ENCODE data around the gene KCNAB1.

KCNAB1 gene

GRCh38 chr3:156431334-156432124, 311.2 kb downstream of the KCNAB1 start:
- Histone ChIP-seq H3K27me3 (ENCODE audit: insufficient read depth, low read length, poor library complexity, severe bottlenecking) (no peaks in the 10 kb centered on the region), H3K9me2 (replicated peaks; ENCODE audit: low read depth, low read length) (no peaks in the 10 kb centered on the region), H3K4me3 (ENCODE audit: low read length, poor library complexity, severe bottlenecking) (no peak overlapping the region), H3K4me2 (ENCODE audit: low read depth, low read length, poor library complexity, severe bottlenecking) (no peak overlapping the region), H3K9me3 (ENCODE audit: insufficient read depth, low read depth, low read length) (no peaks in the 10 kb centered on the region), H3K4me1 (ENCODE audit: insufficient read depth, low read length, poor library complexity, severe bottlenecking) (no peaks in the 10 kb centered on the region), H2AFZ (ENCODE audit: low read length) (no peak overlapping the region), H3K36me3 (ENCODE audit: insufficient read depth, low read length) (no peaks in the 10 kb centered on the region), H4K20me1 (ENCODE audit: insufficient read depth, low read length, poor library complexity, severe bottlenecking) (no peaks in the 10 kb centered on the region), H3K79me2 (ENCODE audit: insufficient read depth, low read length) (no peaks in the 10 kb centered on the region), H3K9ac (ENCODE audit: low read depth, low read length, poor library complexity, severe bottlenecking) (no peak overlapping the region), H3F3A (ENCODE audit: low read depth) (no peaks in the 10 kb centered on the region)
- TF ChIP-seq CTCF (conservative IDR thresholded peaks at IDR 0.05; ENCODE audit: low read length) (no peak), EZH2phosphoT487 (IDR thresholded peaks at IDR 0.05; ENCODE audit: borderline replicate concordance) (no peak)

- Histone ChIP-seq H4K20me1 (ENCODE audit: insufficient read depth, low read length, poor library complexity, severe bottlenecking) (no peaks in the 10 kb centered on the region), H3K4me1 (ENCODE audit: insufficient read depth, low read length, poor library complexity, severe bottlenecking) (no peaks in the 10 kb centered on the region), H3K9me2 (replicated peaks; ENCODE audit: low read depth, low read length) (no peaks in the 10 kb centered on the region), H3K79me2 (ENCODE audit: insufficient read depth, low read length) (no peaks in the 10 kb centered on the region), H3K36me3 (ENCODE audit: insufficient read depth, low read length) (no peaks in the 10 kb centered on the region), H3K9ac (ENCODE audit: low read depth, low read length, poor library complexity, severe bottlenecking) (no peak overlapping the region), H3K9me3 (ENCODE audit: insufficient read depth, low read depth, low read length) (no peaks in the 10 kb centered on the region), H2AFZ (ENCODE audit: low read length) (no peak overlapping the region), H3K27me3 (ENCODE audit: insufficient read depth, low read length, poor library complexity, severe bottlenecking) (no peaks in the 10 kb centered on the region), H3K4me3 (ENCODE audit: low read length, poor library complexity, severe bottlenecking) (no peak overlapping the region), H3K4me2 (ENCODE audit: low read depth, low read length, poor library complexity, severe bottlenecking) (no peak overlapping the region), H3F3A (ENCODE audit: low read depth) (no peaks in the 10 kb centered on the region)
- TF ChIP-seq EZH2phosphoT487 (IDR thresholded peaks at IDR 0.05; ENCODE audit: borderline replicate concordance) (no peak), CTCF (conservative IDR thresholded peaks at IDR 0.05; ENCODE audit: low read length) (no peak)
Observed at GRCh38 chr3:156432563-156432962, 312.2 kb downstream of the KCNAB1 start.

GRCh38 chr3:156433138-156433537, 312.8 kb downstream of the KCNAB1 start:
- Histone ChIP-seq H3K27me3 (ENCODE audit: insufficient read depth, low read length, poor library complexity, severe bottlenecking) (no peaks in the 10 kb centered on the region), H3K4me2 (ENCODE audit: low read depth, low read length, poor library complexity, severe bottlenecking) (no peak overlapping the region), H2AFZ (ENCODE audit: low read length) (no peak overlapping the region), H3F3A (ENCODE audit: low read depth) (no peaks in the 10 kb centered on the region), H3K4me3 (ENCODE audit: low read length, poor library complexity, severe bottlenecking) (no peak overlapping the region), H3K9me3 (ENCODE audit: insufficient read depth, low read depth, low read length) (no peaks in the 10 kb centered on the region), H3K9ac (ENCODE audit: low read depth, low read length, poor library complexity, severe bottlenecking) (no peak overlapping the region), H3K36me3 (ENCODE audit: insufficient read depth, low read length) (no peaks in the 10 kb centered on the region), H3K79me2 (ENCODE audit: insufficient read depth, low read length) (no peaks in the 10 kb centered on the region), H3K4me1 (ENCODE audit: insufficient read depth, low read length, poor library complexity, severe bottlenecking) (no peaks in the 10 kb centered on the region), H3K9me2 (replicated peaks; ENCODE audit: low read depth, low read length) (no peaks in the 10 kb centered on the region), H4K20me1 (ENCODE audit: insufficient read depth, low read length, poor library complexity, severe bottlenecking) (no peaks in the 10 kb centered on the region)
- no peak for TF ChIP-seq EZH2phosphoT487 (IDR thresholded peaks at IDR 0.05; ENCODE audit: borderline replicate concordance)
- TF ChIP-seq CTCF (conservative IDR thresholded peaks at IDR 0.05; ENCODE audit: low read length) = no peak

Measured in Loucy (cell line).